Type B pancreatic cell (in vitro differentiated cells): ENCODE data around the gene COX19. TPM values are rescaled to one million over a fixed set of nuclear protein-coding genes. Genes with fewer than 3 reads are reported as not detected.

Experiments used
- DNase-seq: peaks from one replicate; pipeline ENCODE4 v3.0.0; 2021; ENCODE audit warnings: mixed read lengths; ENCODE audit not compliant: unreplicated experiment; ENCODE audit errors: extremely low spot score
- H3K27ac Mint-ChIP-seq: 2 replicates; pipeline ENCODE4 v1.8.0; 2021; ENCODE audit warnings: mild to moderate bottlenecking, mixed read lengths
- H3K27me3 Mint-ChIP-seq: 2 replicates; pipeline ENCODE4 v1.8.0; 2021; ENCODE audit warnings: mixed read lengths
- H3K36me3 Mint-ChIP-seq: 2 replicates; pipeline ENCODE4 v1.8.0; 2021; ENCODE audit warnings: mixed read lengths
- H3K4me1 Mint-ChIP-seq: one replicate; pipeline ENCODE4 v1.8.0; 2021; ENCODE audit warnings: mixed read lengths; ENCODE audit not compliant: unreplicated experiment
- H3K4me3 Mint-ChIP-seq: 2 replicates; pipeline ENCODE4 v1.8.0; 2021; ENCODE audit warnings: mild to moderate bottlenecking, mixed read lengths
- H3K9me3 Mint-ChIP-seq: 2 replicates; pipeline ENCODE4 v1.8.0; 2021; ENCODE audit warnings: mixed read lengths
- total RNA-seq: library from RNA; stranded (reverse); gene quantifications from 2 replicates; pipeline ENCODE4 v1.2.1, GENCODE V29; 2021; ENCODE audit warnings: low replicate concordance
- TF ChIP-seq, protein P1 (sequence below): fragments of 200-600 bp; sonication (generic); conservative IDR thresholded peaks from 2 replicates; pipeline ENCODE4 v1.5.0; 2021; ENCODE audit warnings: antibody characterized with exemption, mild to moderate bottlenecking

The COX19 gene
- total RNA-seq, 1 donor from 2014 or later: 15.4 TPM

DNA sequence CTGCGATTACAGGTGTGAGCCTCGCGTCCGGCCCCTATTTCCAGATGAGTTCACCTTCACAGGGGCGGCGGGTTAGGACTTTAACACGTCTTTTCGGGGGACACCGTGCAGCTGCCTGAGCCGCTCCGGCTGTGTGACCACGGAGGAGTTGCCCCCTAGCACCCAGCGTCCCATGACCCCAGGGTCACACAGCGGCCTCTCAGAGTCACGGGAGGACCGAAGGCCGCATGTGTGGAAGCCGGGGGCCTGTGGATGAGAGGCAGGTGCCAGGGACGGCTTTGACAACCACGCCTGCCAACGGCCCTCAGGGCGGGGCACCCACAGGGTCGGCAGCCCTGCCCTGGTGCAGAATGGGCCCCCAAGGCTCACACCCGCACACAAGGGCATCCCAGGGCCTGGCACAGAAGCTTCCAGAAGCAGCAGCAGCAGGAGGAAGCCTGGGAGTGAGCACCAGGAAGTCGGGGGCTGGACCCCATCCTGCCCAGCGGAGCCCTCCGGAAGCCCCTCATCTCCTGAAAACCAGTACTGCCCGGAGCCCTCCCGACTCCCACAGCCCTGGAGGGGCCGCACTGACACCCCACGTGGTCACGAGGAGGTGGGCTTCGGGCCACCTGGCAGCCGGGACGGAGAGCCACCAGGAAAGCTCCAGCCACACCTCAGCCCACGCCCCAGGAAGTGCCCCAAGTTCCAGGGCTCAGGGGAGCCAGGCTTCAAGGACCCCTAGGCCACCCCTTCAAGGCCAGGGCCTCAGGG lies 53.6 kb downstream of the COX19 start:
- TF ChIP-seq, protein P1, sequence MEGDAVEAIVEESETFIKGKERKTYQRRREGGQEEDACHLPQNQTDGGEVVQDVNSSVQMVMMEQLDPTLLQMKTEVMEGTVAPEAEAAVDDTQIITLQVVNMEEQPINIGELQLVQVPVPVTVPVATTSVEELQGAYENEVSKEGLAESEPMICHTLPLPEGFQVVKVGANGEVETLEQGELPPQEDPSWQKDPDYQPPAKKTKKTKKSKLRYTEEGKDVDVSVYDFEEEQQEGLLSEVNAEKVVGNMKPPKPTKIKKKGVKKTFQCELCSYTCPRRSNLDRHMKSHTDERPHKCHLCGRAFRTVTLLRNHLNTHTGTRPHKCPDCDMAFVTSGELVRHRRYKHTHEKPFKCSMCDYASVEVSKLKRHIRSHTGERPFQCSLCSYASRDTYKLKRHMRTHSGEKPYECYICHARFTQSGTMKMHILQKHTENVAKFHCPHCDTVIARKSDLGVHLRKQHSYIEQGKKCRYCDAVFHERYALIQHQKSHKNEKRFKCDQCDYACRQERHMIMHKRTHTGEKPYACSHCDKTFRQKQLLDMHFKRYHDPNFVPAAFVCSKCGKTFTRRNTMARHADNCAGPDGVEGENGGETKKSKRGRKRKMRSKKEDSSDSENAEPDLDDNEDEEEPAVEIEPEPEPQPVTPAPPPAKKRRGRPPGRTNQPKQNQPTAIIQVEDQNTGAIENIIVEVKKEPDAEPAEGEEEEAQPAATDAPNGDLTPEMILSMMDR: no peak
- Mint-ChIP-seq H3K4me1 (no peaks in the 10 kb centered on the region), H3K4me3 (no peak overlapping the region), H3K27ac (no peak overlapping the region), H3K27me3 (no peaks in the 10 kb centered on the region), H3K36me3 (no peaks in the 10 kb centered on the region), H3K9me3 (no peaks in the 10 kb centered on the region)
- DNase-seq: no peak

DNA sequence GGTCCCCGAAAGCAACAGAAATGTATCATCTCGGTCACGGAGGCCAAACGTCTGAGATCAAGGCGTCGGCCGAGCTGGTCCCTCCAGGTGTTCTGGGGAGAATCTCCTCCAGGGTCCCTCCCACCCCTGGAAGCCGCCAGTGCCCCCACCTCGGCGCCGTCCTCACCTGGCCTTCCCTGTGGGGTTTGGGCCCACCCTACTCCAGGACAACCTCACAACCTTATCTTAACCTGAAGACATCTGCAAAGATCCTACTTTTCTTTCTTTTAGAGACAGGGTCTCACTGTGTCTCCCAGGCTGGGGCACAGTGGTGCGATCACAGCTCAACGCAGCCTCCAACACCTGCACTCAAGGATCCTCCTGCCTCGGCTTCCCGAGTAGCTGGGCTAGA lies 54.3 kb downstream of the COX19 start:
- Mint-ChIP-seq H3K4me1 (peaks cover 5% of the 10 kb centered on the region), H3K4me3 (no peak overlapping the region), H3K27me3 (no peaks in the 10 kb centered on the region), H3K9me3 (no peaks in the 10 kb centered on the region), H3K36me3 (no peaks in the 10 kb centered on the region), H3K27ac (no peak overlapping the region)
- TF ChIP-seq, protein P1: no peak
- DNase-seq: no peak

DNA sequence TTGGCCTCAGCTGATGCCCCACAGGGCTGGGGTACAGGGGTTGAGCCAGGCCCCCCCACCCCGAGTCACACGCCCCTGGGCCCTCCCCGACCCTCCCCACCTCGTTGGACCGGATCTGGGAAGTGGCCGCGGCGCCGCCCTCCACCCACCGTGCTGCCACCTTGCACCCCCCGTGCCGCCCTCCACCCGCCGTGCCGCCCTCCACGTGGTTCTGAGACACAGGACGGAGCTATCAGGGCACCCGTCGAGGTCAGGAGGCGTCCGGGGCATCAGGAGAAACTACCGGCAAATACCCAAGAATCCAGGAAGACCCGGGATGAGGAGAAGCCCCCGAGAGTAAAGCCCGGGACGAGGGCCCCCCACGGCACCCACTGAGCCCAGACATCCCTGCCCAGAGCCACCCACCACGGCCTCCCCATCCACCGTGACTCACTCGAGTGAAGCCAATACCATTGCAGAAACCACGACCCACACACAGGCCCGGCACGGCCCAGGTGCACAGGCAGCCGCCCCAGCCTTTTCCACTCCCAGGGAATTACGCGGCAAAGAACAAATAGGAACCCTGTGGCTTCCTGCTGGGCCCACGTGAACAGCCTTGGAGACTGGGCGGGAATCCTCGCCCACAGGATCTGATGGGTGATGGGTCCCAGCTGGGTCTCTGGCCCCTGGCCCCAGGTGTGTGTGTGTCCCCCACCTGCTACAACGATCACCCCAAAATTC lies 54.8 kb downstream of the COX19 start:
- Mint-ChIP-seq H3K4me1 (peaks cover 8% of the 10 kb centered on the region), H3K9me3 (no peaks in the 10 kb centered on the region), H3K4me3 (no peak overlapping the region), H3K27ac (no peak overlapping the region), H3K36me3 (no peaks in the 10 kb centered on the region), H3K27me3 (no peaks in the 10 kb centered on the region)
- DNase-seq: no peak
- TF ChIP-seq, protein P1: no peak

DNA sequence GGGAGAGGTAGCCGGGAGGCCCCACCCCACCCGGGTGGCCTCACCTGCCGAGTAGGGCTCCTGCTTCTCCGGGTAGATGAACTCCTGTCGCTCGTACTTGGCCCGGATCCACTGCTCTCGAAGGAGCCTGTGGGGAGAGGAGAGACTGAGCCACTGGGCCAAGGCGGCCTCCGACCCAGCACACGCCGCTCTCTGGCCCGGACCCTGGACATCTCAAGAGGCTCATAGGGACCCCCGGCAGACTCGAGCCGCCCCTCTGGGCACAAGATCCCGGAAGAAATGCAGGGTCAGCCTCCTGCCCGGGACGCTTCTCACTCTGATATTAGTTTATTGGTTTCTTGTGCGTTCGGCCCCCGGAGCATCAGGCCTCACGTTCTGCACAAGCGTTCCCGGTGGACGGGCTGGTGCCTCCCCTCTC lies 55.4 kb downstream of the COX19 start:
- H3K27ac Mint-ChIP-seq: no peak overlapping the region
- H3K9me3 Mint-ChIP-seq: no peaks in the 10 kb centered on the region

DNA sequence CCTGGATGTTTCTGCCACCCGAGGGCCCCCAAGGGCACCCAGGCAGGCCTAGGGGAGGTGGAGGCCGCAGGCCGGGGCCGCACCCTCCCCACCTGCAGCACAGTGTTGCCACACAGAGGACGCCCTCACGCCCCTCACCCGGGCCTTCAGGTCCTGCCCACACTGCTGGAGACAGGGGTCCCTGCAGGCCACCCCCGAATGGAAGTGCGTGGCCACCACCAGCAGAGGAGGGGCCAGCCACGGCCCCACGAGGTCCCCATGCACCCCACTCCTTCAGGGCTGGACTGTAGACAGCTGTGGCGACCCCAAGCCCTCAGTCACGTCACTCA lies 56.3 kb downstream of the COX19 start:
- no peak for DNase-seq
- Mint-ChIP-seq H3K4me1 (peaks cover 13% of the 10 kb centered on the region), H3K4me3 (no peak overlapping the region), H3K27me3 (no peaks in the 10 kb centered on the region), H3K36me3 (no peaks in the 10 kb centered on the region), H3K9me3 (no peaks in the 10 kb centered on the region), H3K27ac (no peak overlapping the region)
- TF ChIP-seq, protein P1: no peak

More for the DNA sequence above, 55.4 kb downstream of the COX19 start:
- H3K4me1 Mint-ChIP-seq: peaks cover 13% of the 10 kb centered on the region
- DNase-seq: no peak
- no peaks in the 10 kb centered on the region for H3K36me3 Mint-ChIP-seq
- H3K27me3 Mint-ChIP-seq: no peaks in the 10 kb centered on the region
- TF ChIP-seq, protein P1: no peak
- no peak overlapping the region for H3K4me3 Mint-ChIP-seq
